Right renal cortex interstitium (tissue), 3 donors: Measurements from ENCODE around the gene FN3KRP. TPM values are rescaled to one million over a fixed set of nuclear protein-coding genes. Genes with fewer than 3 reads are reported as not detected.

Experiments
- DNase-seq, 3 donors: peaks; one replicate each; pipeline ENCODE4 v3.0.0-alpha.2; 2013; ENCODE audit warnings: low read depth in 3 of 3, low spot score in 2 of 3
- polyA plus RNA-seq, 3 donors: library from polyadenylated mRNA; unstranded; fragments of 120-200 nt; gene quantifications; one replicate each; pipeline ENCODE4 v1.2.1, GENCODE V29; 2013; ENCODE audit not compliant: insufficient read length in 3 of 3

Gene FN3KRP
- polyA plus RNA-seq, 3 donors: 38.9 to 42.4 (median 39.9) TPM

- no peak for DNase-seq
Measured at GRCh38 chr17:82703935-82704865, 12.3 kb upstream of the FN3KRP start.

DNA sequence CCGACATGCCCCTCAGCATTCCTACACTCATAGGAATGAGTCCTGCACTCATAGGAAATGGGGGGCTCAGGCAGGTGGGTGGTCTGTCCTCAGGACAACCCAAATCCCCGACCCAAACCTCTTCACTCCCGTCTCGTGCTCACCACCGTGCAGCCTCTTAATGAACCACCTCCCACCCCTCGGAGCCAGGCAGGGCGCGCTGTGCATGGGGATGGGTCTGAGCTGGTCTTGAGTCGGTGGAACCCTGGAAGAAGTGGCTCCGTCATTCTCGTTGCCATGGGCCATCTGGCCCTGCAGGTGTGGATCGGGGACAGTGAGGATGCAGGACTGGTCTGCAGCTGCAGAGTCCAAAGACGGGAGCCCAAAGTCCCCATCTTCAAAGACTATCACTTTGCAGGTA is 11.6 kb upstream of the FN3KRP start:
- DNase-seq: no peak

DNA sequence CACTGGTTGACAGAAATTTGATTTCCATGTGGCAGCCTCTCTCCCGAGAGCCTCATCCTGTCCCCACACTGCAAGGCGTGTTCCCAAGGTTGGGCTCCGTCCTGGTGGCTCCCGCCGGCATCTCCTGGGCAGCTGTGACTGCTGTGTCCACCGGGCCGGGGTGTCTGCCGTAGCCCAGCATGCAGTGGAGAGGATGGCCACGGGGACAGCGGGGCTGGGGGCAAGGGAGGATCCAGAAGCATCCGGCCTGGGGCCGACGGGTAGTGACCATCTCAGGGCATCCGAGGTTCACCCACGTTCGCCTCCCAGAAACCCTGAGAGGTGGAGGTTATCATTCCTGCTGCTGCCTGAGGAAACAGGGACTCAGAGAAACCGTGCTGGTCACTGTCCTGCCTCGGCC is 10.8 kb upstream of the FN3KRP start:
- DNase-seq: no peak

GRCh38 chr17:82709024-82709675 is 7.4 kb upstream of the FN3KRP start:
- no peak for DNase-seq

DNA sequence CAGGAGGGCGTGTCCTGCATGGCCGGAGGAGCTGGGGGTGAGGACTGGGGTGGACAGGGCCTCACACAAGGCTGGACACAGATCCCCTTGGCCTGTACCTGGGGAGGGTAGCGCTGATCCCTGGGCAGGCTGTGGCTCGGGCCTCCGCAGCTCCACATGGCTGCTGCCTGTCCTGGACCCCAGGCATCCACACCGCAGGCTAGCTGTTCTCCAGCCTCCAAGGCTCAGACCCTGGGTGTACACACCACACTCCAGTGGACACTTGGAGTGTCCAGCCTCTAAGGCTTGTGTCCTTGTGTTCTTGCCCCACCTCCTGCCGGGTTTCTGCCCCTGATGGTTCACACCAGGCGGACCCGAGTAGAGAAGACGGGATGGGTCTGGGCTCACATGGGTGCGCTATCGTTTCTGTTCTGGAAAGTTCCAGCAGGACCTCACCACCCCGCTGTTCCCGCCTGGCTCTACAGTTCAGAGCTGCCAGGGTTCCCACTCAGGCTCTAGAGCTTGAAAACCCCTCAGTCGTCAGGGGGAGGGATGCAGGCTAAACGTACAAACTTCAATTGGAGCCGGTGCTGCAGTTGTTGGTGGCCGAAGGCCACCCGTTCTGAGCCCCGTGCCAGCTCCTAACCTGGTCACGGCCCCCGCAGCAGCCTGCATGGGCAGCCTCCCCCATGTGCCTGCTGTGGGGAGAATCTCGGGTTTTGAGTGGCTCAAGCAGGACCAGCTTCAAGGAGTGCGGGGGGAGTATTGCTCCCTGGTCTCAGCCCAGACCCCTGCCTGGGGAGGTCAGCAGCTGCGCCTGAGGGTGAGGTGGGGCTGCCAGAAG is 6.6 kb upstream of the FN3KRP start:
- no peak for DNase-seq

DNA sequence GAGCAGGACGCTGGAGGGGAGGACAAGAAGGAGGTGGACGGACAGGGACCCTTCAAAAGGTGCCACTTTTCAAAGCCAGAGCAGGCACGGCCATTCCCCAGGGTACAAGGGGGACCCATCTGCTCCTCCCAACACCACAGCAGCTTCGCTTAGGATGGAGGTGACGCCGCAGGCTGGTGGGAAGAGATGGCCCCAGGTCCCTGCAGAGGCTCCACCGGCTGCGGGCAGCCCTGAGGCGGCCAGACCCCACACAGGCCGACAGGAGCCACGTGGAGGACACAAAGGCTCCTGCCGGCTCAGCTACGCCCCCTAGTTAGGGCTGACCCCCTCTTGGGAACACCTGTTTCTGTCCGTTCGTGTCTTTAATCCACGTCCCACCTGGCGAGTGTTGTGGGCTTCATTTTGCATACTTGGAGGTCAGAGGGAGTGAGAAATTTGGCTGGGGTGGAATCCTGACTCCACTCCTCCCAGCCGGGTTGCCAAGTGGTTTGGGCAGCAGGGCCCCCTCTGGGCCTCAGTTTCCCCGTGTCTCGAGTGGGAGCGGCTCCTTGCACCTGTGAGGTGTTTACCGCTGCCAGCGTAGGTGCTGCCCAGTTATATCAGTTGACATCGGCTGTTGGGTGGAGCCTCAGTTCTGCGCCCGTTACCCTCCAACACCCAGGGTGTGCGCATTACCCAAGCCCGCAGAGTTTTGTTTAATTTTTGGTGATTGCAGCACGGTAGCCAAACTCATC is 5.8 kb upstream of the FN3KRP start:
- DNase-seq: no peak

- no peak for DNase-seq
Measured at GRCh38 chr17:82713071-82713723, 3.3 kb upstream of the FN3KRP start.

DNA sequence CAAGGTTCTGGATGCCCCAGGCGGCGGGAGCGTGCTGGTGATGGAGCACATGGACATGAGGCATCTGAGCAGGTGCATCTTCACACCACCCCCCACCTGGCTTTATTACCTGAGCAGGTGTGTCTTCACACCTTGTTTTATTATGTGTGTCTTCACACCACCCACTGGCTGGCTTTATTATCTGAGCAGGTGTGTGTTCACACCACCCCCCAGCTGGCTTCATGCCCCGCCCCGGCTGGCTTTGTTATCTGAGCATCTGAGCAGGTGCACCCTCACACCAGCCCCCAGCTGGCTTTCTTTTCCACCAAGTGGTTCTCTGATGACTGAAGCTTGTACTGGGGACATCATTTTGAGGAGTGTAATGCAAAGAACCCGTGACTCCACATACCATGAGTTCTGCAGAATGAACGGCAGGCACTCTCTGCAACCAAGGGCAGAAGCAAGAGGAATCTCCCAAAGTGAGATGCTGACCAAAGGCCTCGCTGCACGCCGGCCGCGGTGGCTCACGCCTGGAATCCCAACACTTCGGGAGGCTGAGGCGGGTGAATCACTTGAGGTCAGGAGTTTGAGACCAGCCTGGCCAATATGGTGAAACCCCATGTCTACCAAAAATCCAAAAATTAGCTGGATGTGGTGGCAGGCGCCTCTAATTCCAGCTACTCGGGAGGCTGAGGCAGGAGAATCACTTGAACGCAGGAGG is 2.6 kb downstream of the FN3KRP start:
- no peak for DNase-seq

DNA sequence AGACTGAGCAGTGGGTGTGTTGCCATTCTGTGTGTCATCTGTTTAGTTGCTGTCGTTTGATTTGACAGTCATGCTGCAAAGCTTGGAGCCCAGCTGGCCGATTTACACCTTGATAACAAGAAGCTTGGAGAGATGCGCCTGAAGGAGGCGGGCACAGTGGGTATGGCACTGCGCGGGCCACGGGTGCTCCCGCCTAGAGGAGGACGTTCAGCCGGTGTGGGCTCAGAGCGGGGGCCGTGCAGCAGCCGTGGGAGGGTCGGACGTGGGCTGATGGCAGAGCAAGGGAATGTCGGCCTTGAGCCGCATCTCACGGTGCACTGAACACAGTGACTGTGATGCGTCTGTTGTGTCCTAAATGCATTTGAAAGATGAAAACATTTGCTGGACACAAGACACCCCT is 3.7 kb downstream of the FN3KRP start:
- DNase-seq: no peak

GRCh38 chr17:82722341-82723013 is 6.0 kb downstream of the FN3KRP start:
- DNase-seq: no peak

DNA sequence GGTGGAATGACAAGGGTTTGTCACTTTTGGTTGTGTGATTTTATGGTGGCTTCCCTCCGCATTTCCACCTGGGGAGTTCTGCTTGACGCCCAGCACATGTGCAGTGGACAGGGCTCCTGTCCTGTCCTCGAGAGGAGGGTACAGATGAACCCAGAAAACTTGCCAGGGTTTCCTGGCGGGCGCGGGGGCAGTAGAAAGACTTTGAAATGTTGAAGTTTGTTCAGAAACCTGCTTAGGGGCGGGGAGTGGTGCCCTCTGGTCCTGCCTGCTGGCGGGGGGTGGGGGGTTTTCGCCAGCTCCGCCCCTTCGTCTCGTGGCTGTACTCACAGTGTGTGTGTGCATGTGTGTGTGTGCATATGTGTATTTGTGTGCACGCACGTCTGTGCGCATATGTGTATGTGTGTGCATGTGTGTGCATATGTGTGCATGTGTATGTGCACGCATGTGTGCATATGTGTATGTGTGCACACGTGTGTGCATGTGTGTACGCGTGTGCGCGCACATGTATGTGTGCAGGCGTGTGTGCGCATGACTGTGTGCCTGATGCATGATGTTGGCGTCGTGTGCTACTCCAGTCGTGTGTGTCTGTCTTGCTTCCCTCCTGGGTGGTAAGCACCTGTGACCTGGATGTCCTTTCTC is 6.8 kb downstream of the FN3KRP start:
- DNase-seq: no peak

DNA sequence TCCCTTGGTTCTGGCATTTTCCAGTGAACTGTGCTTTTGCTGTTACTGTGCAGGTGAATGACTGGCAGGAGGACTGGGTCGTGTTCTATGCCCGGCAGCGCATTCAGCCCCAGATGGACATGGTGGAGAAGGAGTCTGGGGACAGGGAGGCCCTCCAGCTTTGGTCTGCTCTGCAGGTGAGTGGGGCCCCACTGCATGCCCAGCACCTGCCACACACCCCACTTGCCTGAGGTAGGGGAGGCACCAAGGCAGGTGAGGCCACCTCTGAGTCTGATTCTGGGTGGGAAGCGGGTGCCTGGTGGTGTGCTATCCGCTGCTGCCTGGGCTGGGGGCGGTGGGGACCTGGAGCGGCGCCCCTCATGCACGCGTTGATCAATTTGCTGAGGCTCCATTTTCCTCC is 9.9 kb downstream of the FN3KRP start:
- DNase-seq: no peak

GRCh38 chr17:82729479-82730260 is 13.2 kb downstream of the FN3KRP start:
- no peak for DNase-seq

- no peak for DNase-seq
Measured at GRCh38 chr17:82732118-82732743, 15.7 kb downstream of the FN3KRP start.

- DNase-seq: no peak
Measured at GRCh38 chr17:82734987-82735866, 18.7 kb downstream of the FN3KRP start, which contains the start of gene FN3K. TSS of gene FN3K (plus strand) at chr17:82735615. CDS start at chr17:82735637, 22 bp downstream.
